ENCODE results near the gene ODAD4.

DNA sequence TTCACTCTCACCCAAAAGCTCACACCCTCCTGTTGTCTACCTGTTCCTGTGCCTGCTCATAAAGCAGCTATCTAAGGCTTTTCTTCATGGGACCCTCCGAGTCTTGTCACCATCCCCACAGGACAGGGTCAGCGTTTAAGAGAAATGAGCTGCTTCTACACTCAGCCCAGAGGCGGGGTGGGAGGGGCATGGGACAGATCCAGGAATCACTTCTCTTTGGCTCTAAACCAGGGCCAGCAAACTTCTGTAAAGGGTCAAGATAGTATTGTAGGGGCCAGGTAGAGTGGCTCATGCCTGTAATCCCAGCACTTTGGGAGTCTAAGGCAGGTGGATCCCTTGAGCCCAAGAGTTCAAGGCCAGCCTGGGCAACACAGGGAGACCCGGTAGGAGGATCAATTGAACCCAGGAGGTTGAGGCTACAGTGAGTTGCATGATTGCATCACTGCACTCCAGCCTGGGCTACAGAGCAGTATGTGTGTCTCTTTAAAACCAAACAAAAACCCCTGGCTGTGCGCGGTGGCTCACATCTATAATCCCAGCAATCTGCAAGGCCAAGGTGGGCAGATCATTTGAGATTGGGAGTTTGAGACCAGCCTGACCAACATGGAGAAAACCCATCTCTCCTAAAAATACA is 42.0 kb upstream of the ODAD4 start:
- TF ChIP-seq ELK1 (IDR thresholded peaks at IDR 0.05; ENCODE audit: borderline replicate concordance, low read depth, low read length): no peak
- TF ChIP-seq, protein P1, sequence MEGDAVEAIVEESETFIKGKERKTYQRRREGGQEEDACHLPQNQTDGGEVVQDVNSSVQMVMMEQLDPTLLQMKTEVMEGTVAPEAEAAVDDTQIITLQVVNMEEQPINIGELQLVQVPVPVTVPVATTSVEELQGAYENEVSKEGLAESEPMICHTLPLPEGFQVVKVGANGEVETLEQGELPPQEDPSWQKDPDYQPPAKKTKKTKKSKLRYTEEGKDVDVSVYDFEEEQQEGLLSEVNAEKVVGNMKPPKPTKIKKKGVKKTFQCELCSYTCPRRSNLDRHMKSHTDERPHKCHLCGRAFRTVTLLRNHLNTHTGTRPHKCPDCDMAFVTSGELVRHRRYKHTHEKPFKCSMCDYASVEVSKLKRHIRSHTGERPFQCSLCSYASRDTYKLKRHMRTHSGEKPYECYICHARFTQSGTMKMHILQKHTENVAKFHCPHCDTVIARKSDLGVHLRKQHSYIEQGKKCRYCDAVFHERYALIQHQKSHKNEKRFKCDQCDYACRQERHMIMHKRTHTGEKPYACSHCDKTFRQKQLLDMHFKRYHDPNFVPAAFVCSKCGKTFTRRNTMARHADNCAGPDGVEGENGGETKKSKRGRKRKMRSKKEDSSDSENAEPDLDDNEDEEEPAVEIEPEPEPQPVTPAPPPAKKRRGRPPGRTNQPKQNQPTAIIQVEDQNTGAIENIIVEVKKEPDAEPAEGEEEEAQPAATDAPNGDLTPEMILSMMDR (conservative IDR thresholded peaks at IDR 0.05; ENCODE audit: low read depth, low read length): no peak
- no peak for TF ChIP-seq POLR2A (IDR thresholded peaks at IDR 0.05; ENCODE audit: low read depth, low read length)
- TF ChIP-seq BHLHE40 (IDR thresholded peaks at IDR 0.05; ENCODE audit: low read depth, low read length): no peak
- TF ChIP-seq RAD21 (IDR thresholded peaks at IDR 0.05; ENCODE audit: low read length): no peak
- TF ChIP-seq, protein P2, sequence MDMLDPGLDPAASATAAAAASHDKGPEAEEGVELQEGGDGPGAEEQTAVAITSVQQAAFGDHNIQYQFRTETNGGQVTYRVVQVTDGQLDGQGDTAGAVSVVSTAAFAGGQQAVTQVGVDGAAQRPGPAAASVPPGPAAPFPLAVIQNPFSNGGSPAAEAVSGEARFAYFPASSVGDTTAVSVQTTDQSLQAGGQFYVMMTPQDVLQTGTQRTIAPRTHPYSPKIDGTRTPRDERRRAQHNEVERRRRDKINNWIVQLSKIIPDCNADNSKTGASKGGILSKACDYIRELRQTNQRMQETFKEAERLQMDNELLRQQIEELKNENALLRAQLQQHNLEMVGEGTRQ (IDR thresholded peaks at IDR 0.05; ENCODE audit: low read depth, low read length): no peak
- TF ChIP-seq RFX5 (IDR thresholded peaks at IDR 0.05; ENCODE audit: low read depth, low read length): no peak
- no peak for TF ChIP-seq FOS (IDR thresholded peaks at IDR 0.05; ENCODE audit: low read depth, low read length)
- no peak for TF ChIP-seq MAFK (IDR thresholded peaks at IDR 0.05; ENCODE audit: low read depth, low read length)
- no peak for TF ChIP-seq NFE2L2 (IDR thresholded peaks at IDR 0.05; ENCODE audit: low read depth, low read length)
- no peak for TF ChIP-seq MAZ (IDR thresholded peaks at IDR 0.05; ENCODE audit: borderline replicate concordance, low read depth, low read length)
- no peak for TF ChIP-seq CHD1 (IDR thresholded peaks at IDR 0.05; ENCODE audit: low read depth, low read length)
- no peak for TF ChIP-seq RCOR1 (IDR thresholded peaks at IDR 0.05; ENCODE audit: insufficient replicate concordance, low read length)
